Esophagus muscularis mucosa (tissue), 4 donors: Measurements from ENCODE around the gene OR5H15. TPM values are rescaled to one million over a fixed set of nuclear protein-coding genes. Genes with fewer than 3 reads are reported as not detected.
"Not testable (repeated sequence)": the region's sequence is repeated elsewhere in the genome, so short reads cannot be mapped to it uniquely, and the experiment has no call there.

Source experiments
- DNase-seq: peaks from one replicate; pipeline ENCODE4 v3.0.0-alpha.2; 2017; ENCODE audit errors: extremely low spot score
- H3K27ac ChIP-seq, 4 donors: fragments of 200-600 bp; sonication (generic); replicated peaks in 1 of 4; 1 replicate in 3 of 4; 2 replicates in 1 of 4; pipeline ENCODE4 v1.5.1; 2016 to 2019; ENCODE audit warnings: mild to moderate bottlenecking in 1 of 4
- H3K27me3 ChIP-seq, 4 donors: fragments of 200-600 bp; sonication (generic); one replicate each; pipeline versions ENCODE4 v1.5.1 to v1.6.0; 2016 to 2019
- H3K36me3 ChIP-seq, 4 donors: fragments of 200-600 bp; sonication (generic); one replicate each; pipeline ENCODE4 v1.5.1; 2016 to 2019
- H3K4me1 ChIP-seq, 4 donors: fragments of 200-600 bp; sonication (generic); one replicate each; pipeline ENCODE4 v1.5.1; 2016 to 2019
- H3K4me3 ChIP-seq, 4 donors: fragments of 200-600 bp; sonication (generic); 1 replicate in 2 of 4; 2 replicates in 2 of 4; pipeline ENCODE4 v1.5.1; 2016 to 2019; ENCODE audit warnings: mild to moderate bottlenecking in 4 of 4, moderate library complexity in 1 of 4
- H3K9me3 ChIP-seq, 4 donors: fragments of 200-600 bp; sonication (generic); 1 replicate in 3 of 4; 2 replicates in 1 of 4; pipeline ENCODE4 v1.5.1; 2016 to 2019
- EP300 ChIP-seq: sonication (generic); formaldehyde crosslinking; IDR thresholded peaks from one replicate; pipeline ENCODE4 v1.6.1; 2017; ENCODE audit warnings: antibody characterized with exemption
- POLR2A ChIP-seq: fragments of 450-650 bp; IDR thresholded peaks from one replicate; pipeline ENCODE4 v1.6.1; 2017; ENCODE audit warnings: antibody characterized with exemption, moderate library complexity, mild to moderate bottlenecking, low read depth
- POLR2AphosphoS5 ChIP-seq, 2 donors: sonication (generic); formaldehyde crosslinking; IDR thresholded peaks; one replicate each; pipeline ENCODE4 v1.6.1; 2017; ENCODE audit warnings: antibody characterized with exemption in 2 of 2
- whole genome bisulfite sequencing: methylation state at CpG from one replicate; pipeline ENCODE4 v1.1.5; 2018; 5-methylcytosine and 5-hydroxymethylcytosine counted together
- intact Hi-C: fragments of 100-400 bp; cut with DNase I; formaldehyde crosslinking; loops from one replicate; pipeline ENCODE4 v1.15.1; 2023
- total RNA-seq, 4 donors: library from RNA; depleted of rRNA; stranded (reverse); fragments of >200 nt; gene quantifications; one replicate each; pipeline versions ENCODE4 v1.1.0 to v1.2.1, GENCODE V29; 2016
- TF ChIP-seq, protein P1 (sequence below), 3 experiments: fragments of 200-600 bp in 2 of 3; fragments of 450-650 bp in 1 of 3; sonication (generic) in 2 of 3; IDR thresholded peaks; one replicate each; pipeline ENCODE4 v1.5.1; 2017 to 2019; ENCODE audit warnings: antibody characterized with exemption in 3 of 3, mild to moderate bottlenecking in 2 of 3, moderate library complexity in 1 of 3

OR5H15 gene
- not detected for total RNA-seq

DNA sequence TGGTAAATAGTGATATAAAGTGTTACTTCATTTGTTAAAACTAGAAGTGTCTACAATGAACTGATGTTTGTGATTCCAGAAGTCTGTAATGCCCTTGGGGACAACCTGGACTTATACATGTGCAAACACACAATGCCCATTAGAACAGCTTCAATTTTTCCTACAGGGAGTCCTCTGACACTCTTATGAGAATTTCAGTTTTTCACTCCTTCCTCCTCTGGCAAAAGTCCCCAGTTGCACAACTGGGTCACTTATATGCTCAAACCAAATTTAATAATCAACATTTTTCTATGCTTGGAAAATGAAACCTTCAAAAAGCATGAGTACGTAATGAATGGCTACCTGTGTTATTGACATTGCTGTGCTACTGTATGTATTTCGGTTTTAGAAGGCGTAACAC lies at the start of gene OR5H15:
Gene OR5H15 (plus strand): TSS at position 301 of the 400 bp plus-strand sequence. CDS start 2,004 bp downstream, outside the sequence.
- Histone ChIP-seq H3K9me3 (no peaks in the 10 kb centered on the region), H3K4me1 (no peaks in the 10 kb centered on the region), H3K27me3 (no peaks in the 10 kb centered on the region), H3K4me3 (no peak within 1 kb of the TSS), H3K27ac (no peak within 1 kb of the TSS), H3K36me3 (no peaks in the 10 kb centered on the region)
- TF ChIP-seq POLR2A: no peak
- TF ChIP-seq EP300: no peak
- TF ChIP-seq, protein P1, sequence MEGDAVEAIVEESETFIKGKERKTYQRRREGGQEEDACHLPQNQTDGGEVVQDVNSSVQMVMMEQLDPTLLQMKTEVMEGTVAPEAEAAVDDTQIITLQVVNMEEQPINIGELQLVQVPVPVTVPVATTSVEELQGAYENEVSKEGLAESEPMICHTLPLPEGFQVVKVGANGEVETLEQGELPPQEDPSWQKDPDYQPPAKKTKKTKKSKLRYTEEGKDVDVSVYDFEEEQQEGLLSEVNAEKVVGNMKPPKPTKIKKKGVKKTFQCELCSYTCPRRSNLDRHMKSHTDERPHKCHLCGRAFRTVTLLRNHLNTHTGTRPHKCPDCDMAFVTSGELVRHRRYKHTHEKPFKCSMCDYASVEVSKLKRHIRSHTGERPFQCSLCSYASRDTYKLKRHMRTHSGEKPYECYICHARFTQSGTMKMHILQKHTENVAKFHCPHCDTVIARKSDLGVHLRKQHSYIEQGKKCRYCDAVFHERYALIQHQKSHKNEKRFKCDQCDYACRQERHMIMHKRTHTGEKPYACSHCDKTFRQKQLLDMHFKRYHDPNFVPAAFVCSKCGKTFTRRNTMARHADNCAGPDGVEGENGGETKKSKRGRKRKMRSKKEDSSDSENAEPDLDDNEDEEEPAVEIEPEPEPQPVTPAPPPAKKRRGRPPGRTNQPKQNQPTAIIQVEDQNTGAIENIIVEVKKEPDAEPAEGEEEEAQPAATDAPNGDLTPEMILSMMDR (IDR thresholded peaks at IDR 0.05): no peak
- TF ChIP-seq POLR2AphosphoS5 (IDR thresholded peaks at IDR 0.05): no peak
- intact Hi-C loops: no loop called here
- no peak for DNase-seq
- WGBS: 95% methylated on average over 3 of the region's 3 CpGs

DNA sequence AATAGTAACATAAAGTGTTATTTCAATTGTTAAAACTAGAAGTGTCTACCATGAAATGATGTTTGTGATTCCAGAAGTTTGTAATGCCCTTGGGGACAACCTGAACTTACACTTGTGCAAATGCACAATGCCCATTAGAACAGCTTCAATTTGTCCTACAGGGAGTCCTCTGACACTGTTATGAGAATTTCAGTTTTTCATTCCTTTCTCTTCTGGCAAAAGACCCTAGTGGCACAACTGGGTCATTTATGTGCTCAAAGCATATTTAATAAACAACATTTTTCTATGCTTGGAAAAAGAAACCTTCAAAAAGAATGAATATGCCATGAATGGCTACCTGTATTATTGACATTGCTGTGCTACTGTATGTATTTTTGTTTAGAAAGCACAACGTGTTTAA lies 36.1 kb upstream of the OR5H15 start, which contains the start of gene OR5H1:
Gene OR5H1 (plus strand): TSS at position 301 of the 400 bp plus-strand sequence. CDS start 1,977 bp downstream, outside the sequence.
- Histone ChIP-seq H3K4me1 (no peaks in the 10 kb centered on the region), H3K36me3 (no peaks in the 10 kb centered on the region), H3K4me3 (no peak within 1 kb of the TSS), H3K9me3 (no peaks in the 10 kb centered on the region), H3K27me3 (no peaks in the 10 kb centered on the region), H3K27ac (no peak within 1 kb of the TSS)
- DNase-seq: no peak
- intact Hi-C loops: no loop called here
- WGBS: 75% methylated on average over 1 of the region's 1 CpG
- TF ChIP-seq POLR2A (no peak), EP300 (no peak), POLR2AphosphoS5 (IDR thresholded peaks at IDR 0.05) (no peak)
- TF ChIP-seq, protein P1 (IDR thresholded peaks at IDR 0.05): no peak

DNA sequence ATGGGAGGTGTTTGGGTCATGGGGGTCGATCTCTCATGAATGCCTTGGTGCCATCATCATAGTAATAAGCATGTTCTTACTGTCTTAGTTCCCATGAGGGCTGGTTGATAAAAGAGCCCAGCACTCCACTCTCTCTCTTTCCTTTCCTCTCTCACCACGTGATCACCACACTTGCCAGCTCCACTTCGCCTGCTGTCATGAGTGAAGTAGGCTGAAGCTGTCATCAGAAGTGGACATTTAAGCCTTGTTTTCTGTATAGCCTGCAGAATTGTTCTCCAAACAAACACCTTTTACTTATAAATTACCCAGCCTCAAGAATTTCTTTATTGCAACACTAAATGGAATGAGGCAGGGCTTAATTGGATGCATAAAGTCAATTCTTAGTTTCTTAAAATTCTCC lies 29.9 kb upstream of the OR5H15 start:
- Histone ChIP-seq H3K4me1 (no peaks in the 10 kb centered on the region), H3K27ac (no peak overlapping the region), H3K9me3 (no peaks in the 10 kb centered on the region), H3K27me3 (no peaks in the 10 kb centered on the region), H3K4me3 (no peak overlapping the region), H3K36me3 (no peaks in the 10 kb centered on the region)
- WGBS: 63% methylated on average over 3 of the region's 3 CpGs
- no peak for DNase-seq
- no peak for TF ChIP-seq POLR2AphosphoS5 (IDR thresholded peaks at IDR 0.05)
- no peak for TF ChIP-seq POLR2A
- no peak for TF ChIP-seq EP300
- intact Hi-C loops: no loop called here

DNA sequence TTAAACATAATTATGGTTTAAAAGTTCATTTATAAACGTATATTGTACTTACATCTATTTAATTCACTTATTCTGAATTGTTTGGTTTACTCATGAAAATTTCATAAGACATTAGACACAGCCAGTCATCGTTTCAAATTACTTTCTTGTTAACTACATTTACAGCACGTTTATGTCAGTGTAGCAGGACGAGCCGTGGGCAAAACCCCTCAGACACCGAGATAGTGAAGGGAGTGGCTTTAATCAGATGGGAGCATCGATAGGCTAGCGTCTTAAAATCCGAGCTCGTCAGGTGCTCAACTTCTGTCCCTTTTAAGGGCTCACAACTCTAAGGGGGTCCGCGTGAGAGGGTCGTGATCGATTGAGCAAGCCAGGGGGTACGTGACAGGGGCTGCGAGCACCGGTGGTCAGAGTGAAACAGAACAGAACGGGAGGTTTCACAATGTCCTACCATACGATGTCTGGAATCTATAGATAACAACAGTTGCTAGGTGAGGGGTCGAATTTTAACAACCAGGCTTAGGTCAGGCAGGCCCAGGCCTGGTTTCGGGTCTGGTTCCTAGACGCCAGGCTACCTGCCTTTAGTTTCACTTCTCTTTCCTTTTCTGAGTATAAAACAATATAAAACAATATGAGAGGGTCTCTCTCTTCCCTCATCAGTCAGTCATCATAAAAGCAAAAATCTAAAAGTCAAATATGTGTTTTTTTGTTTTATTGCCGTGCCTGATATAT lies 28.5 kb upstream of the OR5H15 start:
- H3K36me3 ChIP-seq, H3K27me3 ChIP-seq, H3K4me1 ChIP-seq, DNase-seq, H3K4me3 ChIP-seq, H3K9me3 ChIP-seq, intact Hi-C loops, H3K27ac ChIP-seq: not testable (repeated sequence)
- 85% methylated on average over 23 of the region's 23 CpGs for WGBS

DNA sequence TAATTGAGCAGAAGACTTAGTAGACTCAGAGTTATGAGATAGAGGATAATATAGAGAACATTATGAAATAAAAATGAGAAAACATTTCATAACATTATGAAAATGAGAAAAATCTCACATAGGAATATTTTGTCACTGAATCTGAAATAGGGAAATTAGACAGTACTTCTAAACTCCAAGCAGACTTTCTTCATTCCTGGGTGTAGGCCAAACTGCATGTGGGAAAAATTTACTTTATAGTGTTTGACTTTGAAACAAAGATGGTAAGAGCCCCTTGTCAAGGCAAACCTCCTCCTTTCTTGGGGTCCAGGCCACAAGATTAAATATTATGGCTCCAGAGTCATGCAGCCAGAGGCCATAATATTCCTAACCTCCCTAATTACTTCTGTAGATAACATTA lies 26.0 kb upstream of the OR5H15 start:
- H3K36me3 ChIP-seq: no peaks in the 10 kb centered on the region
- H3K27me3 ChIP-seq: no peaks in the 10 kb centered on the region
- TF ChIP-seq POLR2A: no peak
- TF ChIP-seq, protein P1 (IDR thresholded peaks at IDR 0.05): no peak
- TF ChIP-seq EP300: no peak
- no peak for TF ChIP-seq POLR2AphosphoS5 (IDR thresholded peaks at IDR 0.05)
- no peaks in the 10 kb centered on the region for H3K4me1 ChIP-seq
- no peak overlapping the region for H3K27ac ChIP-seq
- intact Hi-C loops: no loop called here
- no peaks in the 10 kb centered on the region for H3K9me3 ChIP-seq
- no peak for DNase-seq
- no peak overlapping the region for H3K4me3 ChIP-seq

DNA sequence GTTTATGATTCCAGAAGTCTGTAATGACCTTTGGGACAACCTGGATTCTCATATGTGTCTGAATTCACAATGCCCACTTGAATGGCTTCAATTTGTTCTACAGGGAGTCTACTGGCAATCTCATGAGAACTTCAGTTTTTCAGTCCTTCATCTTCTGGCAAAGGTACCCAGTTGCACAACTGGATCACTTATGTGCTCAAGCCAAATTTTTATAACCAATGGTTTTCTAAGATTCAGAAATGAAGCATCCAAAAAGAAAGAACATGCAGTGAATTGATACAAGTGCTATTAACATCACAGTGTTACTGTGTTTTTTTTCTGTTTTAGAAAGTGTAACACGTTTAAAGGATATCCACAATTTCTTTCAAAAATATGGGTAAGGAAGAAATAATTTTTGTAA lies 19.3 kb upstream of the OR5H15 start, which contains the start of gene OR5H14:
Gene OR5H14 (plus strand): TSS at position 301 of the 400 bp plus-strand sequence. CDS start 1,907 bp downstream, outside the sequence.
- intact Hi-C loops: no loop called here
- Histone ChIP-seq H3K27me3 (no peaks in the 10 kb centered on the region), H3K9me3 (no peaks in the 10 kb centered on the region), H3K4me3 (no peak within 1 kb of the TSS), H3K36me3 (no peaks in the 10 kb centered on the region), H3K4me1 (no peaks in the 10 kb centered on the region), H3K27ac (no peak within 1 kb of the TSS)
- DNase-seq: no peak
- WGBS: 74% methylated on average over 1 of the region's 1 CpG
- TF ChIP-seq POLR2A (no peak), POLR2AphosphoS5 (IDR thresholded peaks at IDR 0.05) (no peak)
- TF ChIP-seq, protein P1 (IDR thresholded peaks at IDR 0.05): no peak
